Stimulated activated CD4-positive, alpha-beta T cell treated with anti-CD3 and anti-CD28 coated beads, Interleukin-4, amount 100 ng/mL, for 1 hour (primary cell): ENCODE results near the gene APOH.
"Not testable (repeated sequence)": the region's sequence is repeated elsewhere in the genome, so short reads cannot be mapped to it uniquely, and the experiment has no call there.

ENCODE experiments used
- DNase-seq: peaks from one replicate; pipeline ENCODE4 v3.0.0-alpha.2; 2020

The APOH gene

GRCh38 chr17:66228887-66229782 lies at the start of gene APOH:
Gene APOH, minus strand, starts transcription at chr17:66229415. Its CDS starts 36 bp downstream, at chr17:66229379.
- no peak for DNase-seq

- no peak for DNase-seq
Measured at GRCh38 chr17:66277191-66277590, 48.0 kb upstream of the APOH start.

- DNase-seq, result no peak
Measured at GRCh38 chr17:66276328-66276937, 47.2 kb upstream of the APOH start.

- DNase-seq, result no peak
Measured at GRCh38 chr17:66275651-66276050, 46.4 kb upstream of the APOH start.

GRCh38 chr17:66273586-66273848 lies 44.3 kb upstream of the APOH start:
- no peak for DNase-seq

- no peak for DNase-seq
Measured at GRCh38 chr17:66272811-66273585, 43.8 kb upstream of the APOH start.

GRCh38 chr17:66271512-66271911 lies 42.3 kb upstream of the APOH start:
- no peak for DNase-seq

- DNase-seq, result no peak
Measured at GRCh38 chr17:66270106-66270505, 40.9 kb upstream of the APOH start.

GRCh38 chr17:66268247-66268927 lies 39.2 kb upstream of the APOH start:
- no peak for DNase-seq

- no peak for DNase-seq
Measured at GRCh38 chr17:66264696-66265095, 35.5 kb upstream of the APOH start.

GRCh38 chr17:66262767-66263166 lies 33.6 kb upstream of the APOH start:
- DNase-seq, result no peak

- no peak for DNase-seq
Measured at GRCh38 chr17:66260688-66261087, 31.5 kb upstream of the APOH start.

- no peak for DNase-seq
Measured at GRCh38 chr17:66260275-66260674, 31.1 kb upstream of the APOH start.

- no peak for DNase-seq
Measured at GRCh38 chr17:66255527-66255971, 26.3 kb upstream of the APOH start.

GRCh38 chr17:66255112-66255511 lies 25.9 kb upstream of the APOH start:
- no peak for DNase-seq

GRCh38 chr17:66253458-66253857 lies 24.2 kb upstream of the APOH start:
- DNase-seq, result not testable (repeated sequence)

- DNase-seq, result no peak
Measured at GRCh38 chr17:66250686-66251085, 21.5 kb upstream of the APOH start.

GRCh38 chr17:66248285-66248684 lies 19.1 kb upstream of the APOH start:
- DNase-seq, result no peak

GRCh38 chr17:66241839-66242238 lies 12.6 kb upstream of the APOH start:
- no peak for DNase-seq

GRCh38 chr17:66240630-66241029 lies 11.4 kb upstream of the APOH start:
- DNase-seq, result no peak

GRCh38 chr17:66240013-66240412 lies 10.8 kb upstream of the APOH start:
- no peak for DNase-seq

- DNase-seq, result no peak
Measured at GRCh38 chr17:66235377-66235994, 6.3 kb upstream of the APOH start.

GRCh38 chr17:66234611-66235010 lies 5.4 kb upstream of the APOH start:
- no peak for DNase-seq
